Neuron (in vitro differentiated cells): ENCODE measurements around the gene PDPK1.

Experiments used
- H2AFZ ChIP-seq: one replicate; pipeline ENCODE4 v1.6.1; 2013; ENCODE audit warnings: low read depth, mild to moderate bottlenecking, inconsistent platforms, low read length, moderate library complexity
- H3K27me3 ChIP-seq: one replicate; pipeline ENCODE4 v1.6.1; 2013; ENCODE audit warnings: low read length; ENCODE audit not compliant: insufficient read depth
- H3K36me3 ChIP-seq: one replicate; pipeline ENCODE4 v1.6.1; 2013; ENCODE audit warnings: low read length; ENCODE audit not compliant: insufficient read depth
- H3K4me1 ChIP-seq: one replicate; pipeline ENCODE4 v1.6.1; 2013; ENCODE audit warnings: low read length; ENCODE audit not compliant: insufficient read depth
- H3K4me3 ChIP-seq: 2 replicates; pipeline ENCODE4 v1.5.1; 2013; ENCODE audit warnings: mild to moderate bottlenecking, low read length, moderate library complexity
- H3K9me3 ChIP-seq: one replicate; pipeline ENCODE4 v1.6.1; 2013; ENCODE audit warnings: low read length

The PDPK1 gene

GRCh38 chr16:2523801-2524231, 14.0 kb upstream of the PDPK1 start:
- Histone ChIP-seq H3K36me3 (peaks cover 31% of the 10 kb centered on the region), H3K9me3 (no peaks in the 10 kb centered on the region), H3K4me1 (peaks cover 18% of the 10 kb centered on the region), H3K27me3 (no peaks in the 10 kb centered on the region), H2AFZ (no peak overlapping the region), H3K4me3 (no peak overlapping the region)

- Histone ChIP-seq H3K4me1 (peaks cover 13% of the 10 kb centered on the region), H2AFZ (no peak overlapping the region), H3K27me3 (no peaks in the 10 kb centered on the region), H3K36me3 (peaks cover 32% of the 10 kb centered on the region), H3K9me3 (no peaks in the 10 kb centered on the region), H3K4me3 (no peak overlapping the region)
These were observed 13.4 kb upstream of the PDPK1 start for GRCh38 chr16:2524339-2524938.

GRCh38 chr16:2526135-2526534, 11.7 kb upstream of the PDPK1 start:
- Histone ChIP-seq H2AFZ (no peak overlapping the region), H3K36me3 (peaks cover 36% of the 10 kb centered on the region), H3K27me3 (no peaks in the 10 kb centered on the region), H3K9me3 (no peaks in the 10 kb centered on the region), H3K4me1 (peaks cover 6% of the 10 kb centered on the region), H3K4me3 (no peak overlapping the region)

GRCh38 chr16:2527071-2527783, 10.6 kb upstream of the PDPK1 start:
- Histone ChIP-seq H3K4me3 (no peak overlapping the region), H3K27me3 (no peaks in the 10 kb centered on the region), H3K36me3 (peaks cover 36% of the 10 kb centered on the region)

GRCh38 chr16:2527784-2528100, 10.1 kb upstream of the PDPK1 start:
- Histone ChIP-seq H3K27me3 (no peaks in the 10 kb centered on the region), H3K4me3 (no peak overlapping the region), H3K9me3 (no peaks in the 10 kb centered on the region), H2AFZ (no peak overlapping the region), H3K36me3 (peaks cover 36% of the 10 kb centered on the region), H3K4me1 (peaks cover 12% of the 10 kb centered on the region)

More at GRCh38 chr16:2527071-2527783, 10.6 kb upstream of the PDPK1 start:
- H2AFZ ChIP-seq = no peak overlapping the region
- H3K9me3 ChIP-seq = no peaks in the 10 kb centered on the region
- H3K4me1 ChIP-seq = peaks cover 7% of the 10 kb centered on the region

GRCh38 chr16:2528161-2529060, 9.4 kb upstream of the PDPK1 start:
- Histone ChIP-seq H3K4me3 (no peak overlapping the region), H3K4me1 (peaks cover 13% of the 10 kb centered on the region), H3K36me3 (peaks cover 32% of the 10 kb centered on the region), H2AFZ (no peak overlapping the region), H3K9me3 (no peaks in the 10 kb centered on the region), H3K27me3 (no peaks in the 10 kb centered on the region)

GRCh38 chr16:2529061-2529931, 8.5 kb upstream of the PDPK1 start:
- no peaks in the 10 kb centered on the region for H3K9me3 ChIP-seq
- no peaks in the 10 kb centered on the region for H3K27me3 ChIP-seq
- H2AFZ ChIP-seq = no peak overlapping the region
- H3K4me1 ChIP-seq = peaks cover 13% of the 10 kb centered on the region
- H3K4me3 ChIP-seq = no peak overlapping the region
- peaks cover 23% of the 10 kb centered on the region for H3K36me3 ChIP-seq

GRCh38 chr16:2529961-2530628, 7.7 kb upstream of the PDPK1 start:
- Histone ChIP-seq H2AFZ (no peak overlapping the region), H3K27me3 (no peaks in the 10 kb centered on the region), H3K4me1 (peaks cover 13% of the 10 kb centered on the region)

GRCh38 chr16:2530629-2531318, 7.0 kb upstream of the PDPK1 start:
- no peaks in the 10 kb centered on the region for H3K9me3 ChIP-seq
- H3K4me1 ChIP-seq = peaks cover 13% of the 10 kb centered on the region
- no peaks in the 10 kb centered on the region for H3K27me3 ChIP-seq
- no peak overlapping the region for H2AFZ ChIP-seq
- H3K36me3 ChIP-seq = peaks cover 19% of the 10 kb centered on the region
- H3K4me3 ChIP-seq = peak overlapping the region; percentile 50

More at GRCh38 chr16:2529961-2530628, 7.7 kb upstream of the PDPK1 start:
- Histone ChIP-seq H3K4me3 (no peak overlapping the region), H3K36me3 (peaks cover 19% of the 10 kb centered on the region), H3K9me3 (no peaks in the 10 kb centered on the region)

- no peaks in the 10 kb centered on the region for H3K27me3 ChIP-seq
- peak within 1 kb of the TSS; percentile 6 for H2AFZ ChIP-seq
- H3K9me3 ChIP-seq = no peaks in the 10 kb centered on the region
- H3K36me3 ChIP-seq = peaks cover 19% of the 10 kb centered on the region
- peaks cover 13% of the 10 kb centered on the region for H3K4me1 ChIP-seq
- H3K4me3 ChIP-seq = peak within 1 kb of the TSS; percentile 50
These were observed 6.5 kb upstream of the PDPK1 start, which contains the start of gene CEMP1 for GRCh38 chr16:2531371-2531695. Gene CEMP1 (minus strand): TSS chr16:2531408. CDS start chr16:2531073, 335 bp downstream.

- Histone ChIP-seq H3K9me3 (no peaks in the 10 kb centered on the region), H3K4me1 (peaks cover 13% of the 10 kb centered on the region), H3K27me3 (no peaks in the 10 kb centered on the region), H3K36me3 (peaks cover 19% of the 10 kb centered on the region), H2AFZ (peak overlapping the region; percentile 6), H3K4me3 (peak overlapping the region; percentile 50)
These were observed 5.9 kb upstream of the PDPK1 start for GRCh38 chr16:2531696-2532493.
